GM21528 (cell line): ENCODE measurements around the gene SPOCK1.

Experiments used
- ATAC-seq: cut with Tn5 transposase; IDR thresholded peaks from one replicate; pipeline ENCODE4 v1.9.1; 2021; ENCODE audit warnings: mild to moderate bottlenecking, moderate library complexity; ENCODE audit not compliant: unreplicated experiment, low FRiP score

The SPOCK1 gene

GRCh38 chr5:137134920-137135532 lies 364.1 kb downstream of the SPOCK1 start:
- no peak for ATAC-seq

- ATAC-seq = no peak
These were observed 369.0 kb downstream of the SPOCK1 start for GRCh38 chr5:137129886-137130680.

GRCh38 chr5:137128012-137128411 lies 371.1 kb downstream of the SPOCK1 start:
- ATAC-seq = no peak

GRCh38 chr5:137126829-137127228 lies 372.3 kb downstream of the SPOCK1 start:
- ATAC-seq = no peak

GRCh38 chr5:137122558-137122957 lies 376.6 kb downstream of the SPOCK1 start:
- ATAC-seq = no peak

- no peak for ATAC-seq
These were observed 377.1 kb downstream of the SPOCK1 start for GRCh38 chr5:137122075-137122474.

GRCh38 chr5:137119321-137119720 lies 379.8 kb downstream of the SPOCK1 start:
- no peak for ATAC-seq

- no peak for ATAC-seq
These were observed 380.5 kb downstream of the SPOCK1 start for GRCh38 chr5:137118629-137119028.

- ATAC-seq = no peak
These were observed 384.0 kb downstream of the SPOCK1 start for GRCh38 chr5:137115152-137115551.

- ATAC-seq = no peak
These were observed 384.6 kb downstream of the SPOCK1 start for GRCh38 chr5:137114529-137114928.

GRCh38 chr5:137113939-137114338 lies 385.2 kb downstream of the SPOCK1 start:
- ATAC-seq = peak; percentile 64

GRCh38 chr5:137113161-137113560 lies 386.0 kb downstream of the SPOCK1 start:
- no peak for ATAC-seq

- ATAC-seq = no peak
These were observed 393.6 kb downstream of the SPOCK1 start for GRCh38 chr5:137105351-137106035.

GRCh38 chr5:137101544-137101943 lies 397.6 kb downstream of the SPOCK1 start:
- no peak for ATAC-seq

GRCh38 chr5:137099651-137100050 lies 399.5 kb downstream of the SPOCK1 start:
- ATAC-seq = no peak

- no peak for ATAC-seq
These were observed 400.5 kb downstream of the SPOCK1 start for GRCh38 chr5:137098663-137099062.

GRCh38 chr5:137098238-137098637 lies 400.9 kb downstream of the SPOCK1 start:
- no peak for ATAC-seq

- ATAC-seq = no peak
These were observed 401.9 kb downstream of the SPOCK1 start for GRCh38 chr5:137097203-137097602.

- ATAC-seq = no peak
These were observed 402.7 kb downstream of the SPOCK1 start for GRCh38 chr5:137096149-137097103.

GRCh38 chr5:137095597-137095996 lies 403.5 kb downstream of the SPOCK1 start:
- ATAC-seq = no peak
